Measurements from ENCODE around the gene ZMYND15. TPM values are rescaled to one million over a fixed set of nuclear protein-coding genes. Genes with fewer than 3 reads are reported as not detected.
A peak's percentile ranks its signal among the peaks of the same experiment; 100 is the strongest.

ZMYND15 gene
- total RNA-seq, 1 donor: 1.4 TPM

GRCh38 chr17:4708436-4708835 lies 31.2 kb upstream of the ZMYND15 start:
- Histone ChIP-seq H3K9me3 (ENCODE audit: low read depth, low read length) (no peaks in the 10 kb centered on the region), H3K4me3 (ENCODE audit: insufficient read depth, low read length) (no peak overlapping the region), H3K27me3 (ENCODE audit: insufficient read depth, low read length) (no peaks in the 10 kb centered on the region), H4K20me1 (ENCODE audit: insufficient read depth, low read length) (peaks cover 3% of the 10 kb centered on the region), H3K36me3 (ENCODE audit: insufficient read depth, low read length) (no peaks in the 10 kb centered on the region), H3K4me2 (ENCODE audit: insufficient read depth, low read length) (no peak overlapping the region), H3K79me2 (ENCODE audit: insufficient read depth, low read length) (peaks cover 8% of the 10 kb centered on the region), H2AFZ (ENCODE audit: low read length) (no peak overlapping the region), H3K4me1 (ENCODE audit: insufficient read depth, low read length) (peaks cover 3% of the 10 kb centered on the region), H3K27ac (ENCODE audit: low read depth, low read length) (no peak overlapping the region)
- TF ChIP-seq, protein P1, sequence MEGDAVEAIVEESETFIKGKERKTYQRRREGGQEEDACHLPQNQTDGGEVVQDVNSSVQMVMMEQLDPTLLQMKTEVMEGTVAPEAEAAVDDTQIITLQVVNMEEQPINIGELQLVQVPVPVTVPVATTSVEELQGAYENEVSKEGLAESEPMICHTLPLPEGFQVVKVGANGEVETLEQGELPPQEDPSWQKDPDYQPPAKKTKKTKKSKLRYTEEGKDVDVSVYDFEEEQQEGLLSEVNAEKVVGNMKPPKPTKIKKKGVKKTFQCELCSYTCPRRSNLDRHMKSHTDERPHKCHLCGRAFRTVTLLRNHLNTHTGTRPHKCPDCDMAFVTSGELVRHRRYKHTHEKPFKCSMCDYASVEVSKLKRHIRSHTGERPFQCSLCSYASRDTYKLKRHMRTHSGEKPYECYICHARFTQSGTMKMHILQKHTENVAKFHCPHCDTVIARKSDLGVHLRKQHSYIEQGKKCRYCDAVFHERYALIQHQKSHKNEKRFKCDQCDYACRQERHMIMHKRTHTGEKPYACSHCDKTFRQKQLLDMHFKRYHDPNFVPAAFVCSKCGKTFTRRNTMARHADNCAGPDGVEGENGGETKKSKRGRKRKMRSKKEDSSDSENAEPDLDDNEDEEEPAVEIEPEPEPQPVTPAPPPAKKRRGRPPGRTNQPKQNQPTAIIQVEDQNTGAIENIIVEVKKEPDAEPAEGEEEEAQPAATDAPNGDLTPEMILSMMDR (IDR thresholded peaks at IDR 0.05; ENCODE audit: extremely low read depth, low read depth, low read length): no peak
- no peak for DNase-seq (ENCODE audit: insufficient read length, low spot score, missing footprints)

DNA sequence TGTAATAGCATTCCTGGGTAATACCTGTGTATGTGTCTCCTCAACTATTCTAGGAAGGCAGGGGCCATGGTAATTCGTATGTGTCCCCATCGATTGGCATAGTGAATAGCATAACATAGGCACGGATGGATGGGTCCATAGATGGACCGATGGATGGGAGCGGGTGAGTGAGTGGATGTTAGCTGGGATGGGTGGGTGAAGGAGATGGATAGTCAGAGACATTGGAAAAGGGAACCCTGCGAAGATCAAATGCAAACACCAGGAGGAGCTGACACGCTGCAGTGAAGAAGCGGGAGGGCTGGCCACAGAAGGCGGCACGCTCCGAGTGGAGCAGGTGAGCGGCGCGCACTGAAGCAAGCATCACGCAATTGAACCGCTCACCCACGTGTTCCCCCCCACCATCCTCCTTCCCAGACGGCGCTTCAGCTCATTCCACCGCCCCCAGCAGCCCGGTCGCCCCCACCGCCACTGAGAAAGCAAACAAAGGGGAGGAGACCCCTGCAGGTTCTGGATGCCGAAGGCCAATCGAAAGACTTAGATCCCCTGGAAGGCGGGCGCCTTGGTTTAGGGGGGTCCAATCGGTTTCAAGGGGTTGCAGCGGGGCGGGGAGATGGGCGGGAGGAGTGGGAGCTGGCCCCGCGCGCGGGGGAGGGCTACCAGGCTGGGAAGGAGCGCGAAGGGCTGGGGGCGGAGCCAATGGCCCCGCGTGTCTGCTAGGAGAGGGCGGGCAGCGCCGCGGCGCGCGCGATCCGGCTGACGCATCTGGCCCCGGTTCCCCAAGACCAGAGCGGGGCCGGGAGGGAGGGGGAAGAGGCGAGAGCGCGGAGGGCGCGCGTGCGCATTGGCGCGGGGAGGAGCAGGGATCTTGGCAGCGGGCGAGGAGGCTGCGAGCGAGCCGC lies 29.6 kb upstream of the ZMYND15 start, which contains the start of gene ARRB2:
Gene ARRB2 (plus strand): TSS at position 839 of the 899 bp plus-strand sequence. CDS start 90 bp downstream, outside the sequence.
- H3K27ac ChIP-seq (ENCODE audit: low read depth, low read length): peak within 1 kb of the TSS; percentile 41

DNA sequence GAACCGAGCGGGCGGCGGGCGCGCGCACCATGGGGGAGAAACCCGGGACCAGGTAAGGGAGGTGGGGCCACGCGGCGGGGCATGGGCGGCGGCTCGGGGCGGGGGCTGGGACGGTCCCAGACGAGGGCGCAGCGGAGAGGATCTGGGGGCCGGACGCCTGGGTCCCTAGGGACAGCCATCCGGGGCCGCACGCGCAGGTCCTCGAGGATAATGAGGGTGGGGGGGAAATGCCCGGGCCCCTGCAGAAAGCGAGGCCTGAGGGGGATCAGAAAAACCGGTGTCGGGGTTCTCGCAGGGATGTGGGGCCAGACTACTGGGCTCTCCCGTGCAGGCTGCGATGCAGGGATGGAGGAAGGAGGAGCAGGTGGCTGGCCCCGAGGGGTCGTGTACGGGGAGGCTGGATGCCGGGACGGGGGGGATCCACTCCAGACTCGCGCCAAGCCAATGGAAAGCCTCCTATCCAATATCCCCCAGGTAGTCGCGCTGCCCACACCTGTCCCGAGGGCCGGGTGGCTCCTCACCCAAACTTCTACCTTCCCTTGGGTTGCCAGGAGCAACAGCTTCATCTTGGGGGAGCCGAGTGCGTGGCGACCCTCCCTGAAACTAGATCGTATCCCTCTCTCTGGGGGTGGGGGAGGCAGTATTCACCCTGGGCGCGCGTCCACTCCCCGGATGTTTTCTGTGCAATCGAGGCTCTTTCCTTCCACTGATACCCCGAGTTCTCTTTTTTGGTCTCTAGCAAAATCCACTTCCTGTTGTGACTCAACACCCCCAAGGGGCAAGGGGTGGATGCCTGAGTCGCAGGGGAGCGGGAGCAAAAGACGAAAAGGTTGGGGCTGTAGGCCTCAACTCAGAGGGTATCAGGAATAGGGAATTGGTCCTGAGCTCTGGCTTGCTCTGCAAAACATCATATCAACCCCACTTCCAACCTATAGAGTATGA lies 28.7 kb upstream of the ZMYND15 start:
- Histone ChIP-seq H3K4me3 (ENCODE audit: insufficient read depth, low read length) (peak overlapping the region; percentile 76), H3K4me1 (ENCODE audit: insufficient read depth, low read length) (peaks cover 3% of the 10 kb centered on the region), H3K4me2 (ENCODE audit: insufficient read depth, low read length) (peak overlapping the region; percentile 77), H3K9me3 (ENCODE audit: low read depth, low read length) (no peaks in the 10 kb centered on the region), H3K27me3 (ENCODE audit: insufficient read depth, low read length) (no peaks in the 10 kb centered on the region), H4K20me1 (ENCODE audit: insufficient read depth, low read length) (peaks cover 3% of the 10 kb centered on the region), H2AFZ (ENCODE audit: low read length) (peak overlapping the region; percentile 78), H3K36me3 (ENCODE audit: insufficient read depth, low read length) (no peaks in the 10 kb centered on the region), H3K79me2 (ENCODE audit: insufficient read depth, low read length) (no peaks in the 10 kb centered on the region), H3K27ac (ENCODE audit: low read depth, low read length) (peak overlapping the region; percentile 17)
- DNase-seq (ENCODE audit: insufficient read length, low spot score, missing footprints): peak; percentile 68
- TF ChIP-seq, protein P1 (IDR thresholded peaks at IDR 0.05; ENCODE audit: extremely low read depth, low read depth, low read length): no peak

More for the DNA sequence above, 29.6 kb upstream of the ZMYND15 start, which contains the start of gene ARRB2:
- H2AFZ ChIP-seq (ENCODE audit: low read length): peak within 1 kb of the TSS; percentile 85
- TF ChIP-seq, protein P1 (IDR thresholded peaks at IDR 0.05; ENCODE audit: extremely low read depth, low read depth, low read length): peak; percentile 61
- H3K9me3 ChIP-seq (ENCODE audit: low read depth, low read length): no peaks in the 10 kb centered on the region
- peak within 1 kb of the TSS; percentile 77 for H3K4me2 ChIP-seq (ENCODE audit: insufficient read depth, low read length)
- peak within 1 kb of the TSS; percentile 76 for H3K4me3 ChIP-seq (ENCODE audit: insufficient read depth, low read length)
- H3K27me3 ChIP-seq (ENCODE audit: insufficient read depth, low read length): no peaks in the 10 kb centered on the region
- peaks cover 3% of the 10 kb centered on the region for H3K4me1 ChIP-seq (ENCODE audit: insufficient read depth, low read length)
- H3K79me2 ChIP-seq (ENCODE audit: insufficient read depth, low read length): no peaks in the 10 kb centered on the region
- H4K20me1 ChIP-seq (ENCODE audit: insufficient read depth, low read length): peaks cover 3% of the 10 kb centered on the region
- peak; percentile 100 for DNase-seq (ENCODE audit: insufficient read length, low spot score, missing footprints)
- H3K36me3 ChIP-seq (ENCODE audit: insufficient read depth, low read length): no peaks in the 10 kb centered on the region
